DMS153 treated with DMSO at 0.1 percent for 48 hours (cell line): Measurements from ENCODE around the gene BAIAP2.
A peak's percentile ranks its signal among the peaks of the same experiment; 100 is the strongest.

Experiments
- DNase-seq: peaks from one replicate; lab custom pipeline; 2025; ENCODE audit not compliant: unreplicated experiment; lab: John Stamatoyannopoulos, UW

Gene BAIAP2

GRCh38 chr17:81034779-81035520 lies at the start of gene BAIAP2:
Gene BAIAP2 (plus strand): TSS chr17:81035151. CDS start chr17:81035255, 104 bp downstream.
- DNase-seq = peak; percentile 83

- DNase-seq = no peak
Measured at GRCh38 chr17:80986046-80986445, 48.9 kb upstream of the BAIAP2 start.

- DNase-seq = no peak
Measured at GRCh38 chr17:80986816-80987475, 48.0 kb upstream of the BAIAP2 start.

- DNase-seq = no peak
Measured at GRCh38 chr17:80987941-80988461, 47.0 kb upstream of the BAIAP2 start.

GRCh38 chr17:80989586-80989913 lies 45.4 kb upstream of the BAIAP2 start:
- no peak for DNase-seq

- no peak for DNase-seq
Measured at GRCh38 chr17:80990921-80991644, 43.9 kb upstream of the BAIAP2 start.

GRCh38 chr17:80991645-80992076 lies 43.3 kb upstream of the BAIAP2 start, which contains the start of gene CHMP6:
Gene CHMP6 (plus strand): TSS chr17:80991841. CDS start chr17:80991919, 78 bp downstream.
- DNase-seq = peak; percentile 14

GRCh38 chr17:80992077-80992947 lies 42.6 kb upstream of the BAIAP2 start:
- no peak for DNase-seq

GRCh38 chr17:80992948-80993624 lies 41.9 kb upstream of the BAIAP2 start:
- no peak for DNase-seq

- DNase-seq = no peak
Measured at GRCh38 chr17:80995131-80995530, 39.8 kb upstream of the BAIAP2 start.

- no peak for DNase-seq
Measured at GRCh38 chr17:80996422-80997305, 38.3 kb upstream of the BAIAP2 start.

- DNase-seq = no peak
Measured at GRCh38 chr17:80997424-80998117, 37.4 kb upstream of the BAIAP2 start.

GRCh38 chr17:80998118-80998747 lies 36.7 kb upstream of the BAIAP2 start:
- DNase-seq = no peak

GRCh38 chr17:80998748-80999535 lies 36.0 kb upstream of the BAIAP2 start:
- DNase-seq = no peak

- DNase-seq = no peak
Measured at GRCh38 chr17:80999536-81000333, 35.2 kb upstream of the BAIAP2 start.

GRCh38 chr17:81000334-81000630 lies 34.7 kb upstream of the BAIAP2 start:
- DNase-seq = no peak
